SK-N-SH (cell line): Measurements from ENCODE around the gene TSGA10IP.

Experiments used
- EP300 ChIP-seq, 2 experiments: IDR thresholded peaks; 2 replicates each; pipeline versions ENCODE4 v1.4.0 to v1.6.1; 2012; ENCODE audit warnings: borderline replicate concordance in 1 of 2, low read depth in 1 of 2, low read length in 1 of 2
- EZH2phosphoT487 ChIP-seq: fragments of 200-600 bp; sonication (generic); IDR thresholded peaks from 2 replicates; pipeline ENCODE4 v1.6.1; 2017; ENCODE audit warnings: low read depth, mixed run types, mild to moderate bottlenecking, antibody characterized with exemption, moderate library complexity, borderline replicate concordance
- POLR2AphosphoS5 ChIP-seq: IDR thresholded peaks from 2 replicates; pipeline ENCODE4 v1.6.1; 2012; ENCODE audit warnings: low read depth, low read length
- RAD21 ChIP-seq: IDR thresholded peaks from 2 replicates; pipeline ENCODE4 v1.6.1; 2012; ENCODE audit warnings: mild to moderate bottlenecking, low read length
- SMC3 ChIP-seq: IDR thresholded peaks from 2 replicates; pipeline ENCODE4 v1.6.1; 2012; ENCODE audit warnings: low read depth, low read length, improper control_type of control experiment
- TAF1 ChIP-seq: IDR thresholded peaks from 2 replicates; pipeline ENCODE4 v1.6.1; 2012; ENCODE audit warnings: low read depth, mild to moderate bottlenecking, low read length, moderate library complexity, borderline replicate concordance
- TCF12 ChIP-seq: IDR thresholded peaks from 2 replicates; pipeline ENCODE4 v1.4.0; 2012
- TF ChIP-seq, protein P1 (sequence below): fragments of 200-600 bp; sonication (generic); IDR thresholded peaks from 2 replicates; pipeline ENCODE4 v1.6.1; 2017; ENCODE audit warnings: antibody characterized with exemption, mild to moderate bottlenecking, moderate library complexity
- TF ChIP-seq, protein P2 (sequence below): IDR thresholded peaks from 2 replicates; pipeline ENCODE4 v1.4.0; 2012; ENCODE audit warnings: low read depth

GRCh38 chr11:65900899-65901180, 44.4 kb upstream of the TSGA10IP start:
- no peak for TF ChIP-seq TCF12
- TF ChIP-seq EP300 (IDR thresholded peaks at IDR 0.05; ENCODE audit: borderline replicate concordance in 1 of 2, low read depth in 1 of 2, low read length in 1 of 2) = no peak
- TF ChIP-seq, protein P1, sequence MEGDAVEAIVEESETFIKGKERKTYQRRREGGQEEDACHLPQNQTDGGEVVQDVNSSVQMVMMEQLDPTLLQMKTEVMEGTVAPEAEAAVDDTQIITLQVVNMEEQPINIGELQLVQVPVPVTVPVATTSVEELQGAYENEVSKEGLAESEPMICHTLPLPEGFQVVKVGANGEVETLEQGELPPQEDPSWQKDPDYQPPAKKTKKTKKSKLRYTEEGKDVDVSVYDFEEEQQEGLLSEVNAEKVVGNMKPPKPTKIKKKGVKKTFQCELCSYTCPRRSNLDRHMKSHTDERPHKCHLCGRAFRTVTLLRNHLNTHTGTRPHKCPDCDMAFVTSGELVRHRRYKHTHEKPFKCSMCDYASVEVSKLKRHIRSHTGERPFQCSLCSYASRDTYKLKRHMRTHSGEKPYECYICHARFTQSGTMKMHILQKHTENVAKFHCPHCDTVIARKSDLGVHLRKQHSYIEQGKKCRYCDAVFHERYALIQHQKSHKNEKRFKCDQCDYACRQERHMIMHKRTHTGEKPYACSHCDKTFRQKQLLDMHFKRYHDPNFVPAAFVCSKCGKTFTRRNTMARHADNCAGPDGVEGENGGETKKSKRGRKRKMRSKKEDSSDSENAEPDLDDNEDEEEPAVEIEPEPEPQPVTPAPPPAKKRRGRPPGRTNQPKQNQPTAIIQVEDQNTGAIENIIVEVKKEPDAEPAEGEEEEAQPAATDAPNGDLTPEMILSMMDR = no peak
- no peak for TF ChIP-seq TAF1
- TF ChIP-seq, protein P2, sequence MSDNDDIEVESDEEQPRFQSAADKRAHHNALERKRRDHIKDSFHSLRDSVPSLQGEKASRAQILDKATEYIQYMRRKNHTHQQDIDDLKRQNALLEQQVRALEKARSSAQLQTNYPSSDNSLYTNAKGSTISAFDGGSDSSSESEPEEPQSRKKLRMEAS = no peak
- no peak for TF ChIP-seq POLR2AphosphoS5
- no peak for TF ChIP-seq SMC3
- no peak for TF ChIP-seq RAD21
- TF ChIP-seq EZH2phosphoT487 = no peak
